MM.1S (cell line): Measurements from ENCODE around the gene ATIC.

ENCODE experiments used
- DNase-seq: peaks from one replicate; pipeline ENCODE4 v3.0.0-alpha.2; 2015
- H2AFZ ChIP-seq: fragments of 300-600 bp; sonication (generic); 2 replicates; pipeline ENCODE4 v1.6.0; 2016; ENCODE audit warnings: antibody characterized with exemption, low read length
- H3F3A ChIP-seq: fragments of 300-600 bp; sonication (generic); 2 replicates; pipeline ENCODE4 v1.6.1; 2016; ENCODE audit warnings: mild to moderate bottlenecking, antibody characterized with exemption, low read length, moderate library complexity, mixed read lengths; ENCODE audit not compliant: insufficient read depth
- H3K27ac ChIP-seq: fragments of 300-600 bp; sonication (generic); 2 replicates; pipeline ENCODE4 v1.5.1; 2016; ENCODE audit warnings: mild to moderate bottlenecking, low read length
- H3K27me3 ChIP-seq: fragments of 300-600 bp; sonication (generic); replicated peaks from 2 replicates; pipeline ENCODE4 v1.6.0; 2016; ENCODE audit warnings: low read length; ENCODE audit not compliant: insufficient read depth
- H3K36me3 ChIP-seq: fragments of 300-600 bp; sonication (generic); replicated peaks from 2 replicates; pipeline ENCODE4 v1.6.1; 2016; ENCODE audit warnings: mild to moderate bottlenecking, low read length, mixed read lengths; ENCODE audit not compliant: insufficient read depth
- H3K4me1 ChIP-seq: fragments of 300-600 bp; sonication (generic); 2 replicates; pipeline ENCODE4 v1.6.1; 2016; ENCODE audit warnings: low read length, mixed read lengths
- H3K4me2 ChIP-seq: fragments of 300-600 bp; sonication (generic); 2 replicates; pipeline ENCODE4 v1.6.0; 2016; ENCODE audit warnings: low read depth, low read length
- H3K4me3 ChIP-seq: fragments of 300-600 bp; sonication (generic); 2 replicates; pipeline ENCODE4 v1.5.1; 2016; ENCODE audit warnings: low read length, mixed read lengths
- H3K79me2 ChIP-seq: fragments of 300-600 bp; sonication (generic); 2 replicates; pipeline ENCODE4 v1.6.1; 2016; ENCODE audit warnings: mixed run types, low read length, mixed read lengths
- H3K9ac ChIP-seq: fragments of 300-600 bp; sonication (generic); 2 replicates; pipeline ENCODE4 v1.6.1; 2016; ENCODE audit warnings: low read length, mixed read lengths
- H3K9me2 ChIP-seq: fragments of 300-600 bp; sonication (generic); replicated peaks from 2 replicates; pipeline ENCODE4 v1.6.1; 2016; ENCODE audit warnings: mild to moderate bottlenecking, low read length, mixed read lengths; ENCODE audit not compliant: insufficient read depth
- H3K9me3 ChIP-seq: fragments of 300-600 bp; sonication (generic); replicated peaks from 2 replicates; pipeline ENCODE4 v1.6.1; 2016; ENCODE audit warnings: mild to moderate bottlenecking, low read length, mixed read lengths; ENCODE audit not compliant: insufficient read depth
- H4K20me1 ChIP-seq: fragments of 300-600 bp; sonication (generic); 2 replicates; pipeline ENCODE4 v1.6.1; 2016; ENCODE audit warnings: mild to moderate bottlenecking, low read length, moderate library complexity, mixed read lengths; ENCODE audit not compliant: insufficient read depth
- EZH2 ChIP-seq: fragments of 300-600 bp; sonication (generic); optimal IDR thresholded peaks from 2 replicates; pipeline ENCODE3; 2017; ENCODE audit warnings: low read depth, mild to moderate bottlenecking, antibody characterized with exemption, low read length, mixed read lengths
- EZH2phosphoT487 ChIP-seq: fragments of 300-600 bp; sonication (generic); IDR thresholded peaks from 2 replicates; pipeline ENCODE4 v1.6.1; 2018; ENCODE audit warnings: antibody characterized with exemption, low read length
- TF ChIP-seq, protein P1 (sequence below): fragments of 300-600 bp; sonication (generic); IDR thresholded peaks from 2 replicates; pipeline ENCODE4 v1.5.1; 2016; ENCODE audit warnings: antibody characterized with exemption, low read length, mixed read lengths

ATIC gene

GRCh38 chr2:215363039-215363438 is 51.2 kb downstream of the ATIC start:
- Histone ChIP-seq H2AFZ (no peak overlapping the region), H3K9me3 (no peaks in the 10 kb centered on the region), H3K9me2 (no peaks in the 10 kb centered on the region), H3K27me3 (no peaks in the 10 kb centered on the region), H3K9ac (no peak overlapping the region), H3K27ac (no peak overlapping the region), H3F3A (no peaks in the 10 kb centered on the region), H4K20me1 (no peaks in the 10 kb centered on the region), H3K4me3 (no peak overlapping the region), H3K36me3 (no peaks in the 10 kb centered on the region), H3K4me1 (no peaks in the 10 kb centered on the region), H3K79me2 (no peaks in the 10 kb centered on the region), H3K4me2 (no peak overlapping the region)
- no peak for DNase-seq
- no peak for TF ChIP-seq EZH2
- no peak for TF ChIP-seq EZH2phosphoT487
- TF ChIP-seq, protein P1, sequence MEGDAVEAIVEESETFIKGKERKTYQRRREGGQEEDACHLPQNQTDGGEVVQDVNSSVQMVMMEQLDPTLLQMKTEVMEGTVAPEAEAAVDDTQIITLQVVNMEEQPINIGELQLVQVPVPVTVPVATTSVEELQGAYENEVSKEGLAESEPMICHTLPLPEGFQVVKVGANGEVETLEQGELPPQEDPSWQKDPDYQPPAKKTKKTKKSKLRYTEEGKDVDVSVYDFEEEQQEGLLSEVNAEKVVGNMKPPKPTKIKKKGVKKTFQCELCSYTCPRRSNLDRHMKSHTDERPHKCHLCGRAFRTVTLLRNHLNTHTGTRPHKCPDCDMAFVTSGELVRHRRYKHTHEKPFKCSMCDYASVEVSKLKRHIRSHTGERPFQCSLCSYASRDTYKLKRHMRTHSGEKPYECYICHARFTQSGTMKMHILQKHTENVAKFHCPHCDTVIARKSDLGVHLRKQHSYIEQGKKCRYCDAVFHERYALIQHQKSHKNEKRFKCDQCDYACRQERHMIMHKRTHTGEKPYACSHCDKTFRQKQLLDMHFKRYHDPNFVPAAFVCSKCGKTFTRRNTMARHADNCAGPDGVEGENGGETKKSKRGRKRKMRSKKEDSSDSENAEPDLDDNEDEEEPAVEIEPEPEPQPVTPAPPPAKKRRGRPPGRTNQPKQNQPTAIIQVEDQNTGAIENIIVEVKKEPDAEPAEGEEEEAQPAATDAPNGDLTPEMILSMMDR = no peak

DNA sequence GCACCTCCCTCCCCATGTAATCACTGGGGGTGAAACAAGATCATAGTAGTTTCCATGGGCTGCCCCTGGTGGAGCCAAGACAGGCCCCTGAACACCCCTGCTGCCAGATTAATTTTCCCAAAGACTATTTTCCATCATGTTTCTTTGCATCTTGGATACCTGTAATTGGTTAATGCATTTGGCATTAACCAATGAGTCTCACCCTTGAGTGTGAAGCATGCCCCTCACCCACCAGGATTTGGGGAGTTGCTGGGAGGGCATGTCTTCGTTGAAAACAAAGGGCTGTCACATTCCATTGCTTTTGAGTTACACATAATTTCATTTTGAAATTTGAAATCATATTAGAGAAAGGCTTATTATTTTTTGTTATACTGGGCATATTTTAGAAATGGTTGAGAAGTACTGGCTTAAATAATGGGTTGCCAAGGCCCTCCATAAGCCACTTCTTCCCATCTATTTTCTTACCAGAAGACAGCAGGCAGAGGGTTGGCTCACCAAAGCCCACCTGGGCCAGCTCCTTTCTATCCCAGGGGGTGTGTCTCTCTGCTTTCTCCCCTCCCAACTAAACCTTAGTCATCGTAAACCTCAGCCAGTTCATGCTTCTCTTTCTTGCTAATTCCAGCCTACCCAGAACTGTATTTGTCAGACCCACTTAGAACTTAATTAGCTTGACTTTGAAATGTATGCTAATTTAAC is 51.8 kb downstream of the ATIC start:
- Histone ChIP-seq H3K27ac (no peak overlapping the region), H3K27me3 (no peaks in the 10 kb centered on the region), H3K4me1 (no peaks in the 10 kb centered on the region), H3K4me2 (no peak overlapping the region), H3K79me2 (no peaks in the 10 kb centered on the region), H3K4me3 (no peak overlapping the region), H2AFZ (no peak overlapping the region), H3K36me3 (no peaks in the 10 kb centered on the region), H3F3A (no peaks in the 10 kb centered on the region), H3K9me2 (no peaks in the 10 kb centered on the region), H4K20me1 (no peaks in the 10 kb centered on the region), H3K9me3 (no peaks in the 10 kb centered on the region), H3K9ac (no peak overlapping the region)
- DNase-seq = no peak
- TF ChIP-seq EZH2 = no peak
- TF ChIP-seq, protein P1 = no peak
- TF ChIP-seq EZH2phosphoT487 = no peak

GRCh38 chr2:215364157-215365155 is 52.6 kb downstream of the ATIC start:
- Histone ChIP-seq H4K20me1 (no peaks in the 10 kb centered on the region), H3K27ac (no peak overlapping the region), H3K36me3 (no peaks in the 10 kb centered on the region)

More at GRCh38 chr2:215364157-215365155, 52.6 kb downstream of the ATIC start:
- no peak for DNase-seq
- Histone ChIP-seq H3K4me1 (no peaks in the 10 kb centered on the region), H3K79me2 (no peaks in the 10 kb centered on the region), H3K9ac (no peak overlapping the region), H3K4me2 (no peak overlapping the region), H3K27me3 (no peaks in the 10 kb centered on the region), H3K4me3 (no peak overlapping the region), H3F3A (no peaks in the 10 kb centered on the region), H2AFZ (no peak overlapping the region), H3K9me3 (no peaks in the 10 kb centered on the region), H3K9me2 (no peaks in the 10 kb centered on the region)
- TF ChIP-seq, protein P1 = no peak
- no peak for TF ChIP-seq EZH2
- TF ChIP-seq EZH2phosphoT487 = no peak
